Glomerular visceral epithelial cell (primary cell): Measurements from ENCODE around the gene ERC1.
"Not testable (repeated sequence)": the region's sequence is repeated elsewhere in the genome, so short reads cannot be mapped to it uniquely, and the experiment has no call there.

Experiments used
- DNase-seq: peaks from one replicate; pipeline ENCODE4 v3.0.0-alpha.2; 2016; ENCODE audit errors: extremely low spot score

Gene ERC1

GRCh38 chr12:1122786-1123185, 131.8 kb downstream of the ERC1 start:
- DNase-seq: no peak

GRCh38 chr12:1126091-1126490, 135.1 kb downstream of the ERC1 start:
- no peak for DNase-seq

- no peak for DNase-seq
Measured at GRCh38 chr12:1127021-1127420, 136.0 kb downstream of the ERC1 start.

GRCh38 chr12:1130164-1130563, 139.1 kb downstream of the ERC1 start:
- peak; percentile 1 for DNase-seq

GRCh38 chr12:1130571-1130970, 139.5 kb downstream of the ERC1 start:
- no peak for DNase-seq

- DNase-seq: no peak
Measured at GRCh38 chr12:1131811-1132224, 140.8 kb downstream of the ERC1 start.

- DNase-seq: no peak
Measured at GRCh38 chr12:1132311-1132710, 141.3 kb downstream of the ERC1 start.

- no peak for DNase-seq
Measured at GRCh38 chr12:1138691-1139090, 147.7 kb downstream of the ERC1 start.

GRCh38 chr12:1146758-1147157, 155.7 kb downstream of the ERC1 start:
- not testable (repeated sequence) for DNase-seq

- no peak for DNase-seq
Measured at GRCh38 chr12:1147821-1148220, 156.8 kb downstream of the ERC1 start.

GRCh38 chr12:1157046-1157445, 166.0 kb downstream of the ERC1 start:
- no peak for DNase-seq

GRCh38 chr12:1161197-1161596, 170.2 kb downstream of the ERC1 start:
- DNase-seq: no peak

- no peak for DNase-seq
Measured at GRCh38 chr12:1162081-1162760, 171.2 kb downstream of the ERC1 start.

GRCh38 chr12:1167784-1168183, 176.8 kb downstream of the ERC1 start:
- DNase-seq: no peak

GRCh38 chr12:1170411-1170810, 179.4 kb downstream of the ERC1 start:
- no peak for DNase-seq

GRCh38 chr12:1171657-1172408, 180.8 kb downstream of the ERC1 start:
- peak; percentile 26 for DNase-seq

- no peak for DNase-seq
Measured at GRCh38 chr12:1173781-1174617, 183.0 kb downstream of the ERC1 start.

GRCh38 chr12:1174659-1175058, 183.6 kb downstream of the ERC1 start:
- no peak for DNase-seq

GRCh38 chr12:1176191-1176590, 185.2 kb downstream of the ERC1 start:
- no peak for DNase-seq

GRCh38 chr12:1179128-1179527, 188.1 kb downstream of the ERC1 start:
- no peak for DNase-seq

GRCh38 chr12:1182069-1182468, 191.0 kb downstream of the ERC1 start:
- no peak for DNase-seq

- DNase-seq: no peak
Measured at GRCh38 chr12:1184402-1184801, 193.4 kb downstream of the ERC1 start.
